Mesendoderm (in vitro differentiated cells): ENCODE results near the gene STAT3.

Experiments used
- DNase-seq: peaks from one replicate; pipeline ENCODE4 v3.0.0; 2013
- H2AK5ac ChIP-seq: 2 replicates; pipeline ENCODE4 v1.6.1; 2013; ENCODE audit warnings: low read length, inconsistent platforms
- H2BK120ac ChIP-seq: 2 replicates; pipeline ENCODE4 v1.6.1; 2013; ENCODE audit warnings: low read depth, mild to moderate bottlenecking, low read length, moderate library complexity, mixed read lengths
- H2BK15ac ChIP-seq: replicated peaks from 2 replicates; pipeline ENCODE4 v1.6.1; 2013; ENCODE audit warnings: low read depth, mild to moderate bottlenecking, moderate library complexity
- H2BK5ac ChIP-seq: 2 replicates; pipeline ENCODE4 v1.6.1; 2013; ENCODE audit warnings: low read length, inconsistent platforms
- H3K18ac ChIP-seq: 2 replicates; pipeline ENCODE4 v1.6.1; 2013; ENCODE audit warnings: mild to moderate bottlenecking, low read length, mixed read lengths
- H3K23ac ChIP-seq: one replicate; pipeline ENCODE4 v1.6.1; 2013; ENCODE audit warnings: low read length
- H3K27ac ChIP-seq: 2 replicates; pipeline ENCODE4 v1.5.1; 2013; ENCODE audit warnings: low read depth, mild to moderate bottlenecking, inconsistent platforms, low read length, moderate library complexity
- H3K27me3 ChIP-seq: 2 replicates; pipeline ENCODE4 v1.6.1; 2013; ENCODE audit warnings: low read length, control low read depth, mild to moderate bottlenecking, inconsistent platforms; ENCODE audit not compliant: insufficient read depth, poor library complexity
- H3K36me3 ChIP-seq: 2 replicates; pipeline ENCODE4 v1.6.1; 2013; ENCODE audit warnings: low read length, inconsistent platforms; ENCODE audit not compliant: control insufficient read depth, insufficient read depth
- H3K4ac ChIP-seq: one replicate; pipeline ENCODE4 v1.6.1; 2013; ENCODE audit warnings: low read depth, mild to moderate bottlenecking, low read length, moderate library complexity
- H3K4me1 ChIP-seq: 2 replicates; pipeline ENCODE4 v1.6.1; 2013; ENCODE audit warnings: low read depth, low read length, inconsistent platforms; ENCODE audit not compliant: control insufficient read depth
- H3K4me2 ChIP-seq: 2 replicates; pipeline ENCODE4 v1.6.1; 2013; ENCODE audit warnings: low read length
- H3K4me3 ChIP-seq: 2 replicates; pipeline ENCODE4 v1.5.1; 2013; ENCODE audit warnings: mild to moderate bottlenecking, low read length
- H3K56ac ChIP-seq: one replicate; pipeline ENCODE4 v1.6.1; 2013; ENCODE audit warnings: low read length
- H3K79me1 ChIP-seq: 2 replicates; pipeline ENCODE4 v1.6.1; 2013; ENCODE audit warnings: low read length, inconsistent platforms
- H3K79me2 ChIP-seq: 2 replicates; pipeline ENCODE4 v1.6.1; 2013; ENCODE audit warnings: mild to moderate bottlenecking, low read length; ENCODE audit not compliant: control insufficient read depth, insufficient read depth
- H3K9ac ChIP-seq: 2 replicates; pipeline ENCODE4 v1.6.1; 2013; ENCODE audit warnings: low read length, inconsistent platforms
- H4K5ac ChIP-seq: one replicate; pipeline ENCODE4 v1.6.1; 2013; ENCODE audit warnings: low read length
- H4K8ac ChIP-seq: one replicate; pipeline ENCODE4 v1.6.1; 2013; ENCODE audit warnings: low read depth, mild to moderate bottlenecking, control low read depth, low read length, moderate library complexity
- WGBS: extraction: QIAGEN DNeasy Blood & Tissue Kit; methylation state at CpG from one replicate; pipeline ENCODE4 v1.1.7; 2013; ENCODE audit warnings: low lambda C conversion rate, missing lambda C conversion rate; ENCODE audit not compliant: insufficient coverage; ENCODE audit errors: extremely low coverage; 5-methylcytosine and 5-hydroxymethylcytosine counted together

STAT3 gene

GRCh38 chr17:42294469-42295398 lies 93.5 kb downstream of the STAT3 start:
- H4K8ac ChIP-seq, result no peak overlapping the region
- no CpG with 5 or more reads among the region's 12 CpGs for WGBS
- H3K9ac ChIP-seq, result no peak overlapping the region
- no peak overlapping the region for H2BK120ac ChIP-seq
- H3K4ac ChIP-seq, result no peak overlapping the region
- no peaks in the 10 kb centered on the region for H3K27me3 ChIP-seq
- H2BK15ac ChIP-seq, result no peak overlapping the region
- H3K4me2 ChIP-seq, result no peak overlapping the region
- H4K5ac ChIP-seq, result no peak overlapping the region
- no peaks in the 10 kb centered on the region for H3K4me1 ChIP-seq
- no peaks in the 10 kb centered on the region for H3K79me1 ChIP-seq
- no peak overlapping the region for H3K56ac ChIP-seq
- no peak overlapping the region for H3K27ac ChIP-seq
- no peak overlapping the region for H3K23ac ChIP-seq
- no peak for DNase-seq
- H3K79me2 ChIP-seq, result no peaks in the 10 kb centered on the region
- H3K4me3 ChIP-seq, result no peak overlapping the region
- no peak overlapping the region for H3K18ac ChIP-seq
- no peak overlapping the region for H2BK5ac ChIP-seq
- no peak overlapping the region for H2AK5ac ChIP-seq
- no peaks in the 10 kb centered on the region for H3K36me3 ChIP-seq

- Histone ChIP-seq H3K27me3 (peaks cover 3% of the 10 kb centered on the region), H2BK5ac (no peak overlapping the region), H2BK120ac (no peak overlapping the region), H2BK15ac (no peak overlapping the region), H4K8ac (no peak overlapping the region), H3K36me3 (no peaks in the 10 kb centered on the region), H3K56ac (no peak overlapping the region), H3K9ac (no peak overlapping the region), H4K5ac (no peak overlapping the region), H3K4me2 (no peak overlapping the region), H2AK5ac (no peak overlapping the region), H3K4me1 (no peaks in the 10 kb centered on the region), H3K4me3 (no peak overlapping the region), H3K27ac (no peak overlapping the region), H3K79me1 (no peaks in the 10 kb centered on the region), H3K18ac (no peak overlapping the region), H3K79me2 (no peaks in the 10 kb centered on the region), H3K23ac (no peak overlapping the region), H3K4ac (no peak overlapping the region)
- no peak for DNase-seq
- no CpG with 5 or more reads among the region's 11 CpGs for WGBS
Measured at GRCh38 chr17:42291129-42291528, 97.1 kb downstream of the STAT3 start.

GRCh38 chr17:42290577-42290976 lies 97.7 kb downstream of the STAT3 start:
- H4K8ac ChIP-seq, result no peak overlapping the region
- H3K27me3 ChIP-seq, result peaks cover 3% of the 10 kb centered on the region
- H3K4me1 ChIP-seq, result no peaks in the 10 kb centered on the region
- DNase-seq, result no peak
- no peak overlapping the region for H4K5ac ChIP-seq
- no CpG with 5 or more reads among the region's 5 CpGs for WGBS
- H2BK15ac ChIP-seq, result no peak overlapping the region
- H2BK5ac ChIP-seq, result no peak overlapping the region
- H3K56ac ChIP-seq, result no peak overlapping the region
- H3K4me3 ChIP-seq, result no peak overlapping the region
- H3K79me1 ChIP-seq, result no peaks in the 10 kb centered on the region
- H3K9ac ChIP-seq, result no peak overlapping the region
- H3K4ac ChIP-seq, result no peak overlapping the region
- H3K36me3 ChIP-seq, result no peaks in the 10 kb centered on the region
- no peaks in the 10 kb centered on the region for H3K79me2 ChIP-seq
- H3K18ac ChIP-seq, result no peak overlapping the region
- no peak overlapping the region for H3K23ac ChIP-seq
- no peak overlapping the region for H2AK5ac ChIP-seq
- H2BK120ac ChIP-seq, result no peak overlapping the region
- H3K27ac ChIP-seq, result no peak overlapping the region
- no peak overlapping the region for H3K4me2 ChIP-seq

GRCh38 chr17:42289611-42290181 lies 98.5 kb downstream of the STAT3 start:
- Histone ChIP-seq H3K9ac (no peak overlapping the region), H2BK15ac (no peak overlapping the region), H3K79me2 (no peaks in the 10 kb centered on the region), H2AK5ac (no peak overlapping the region), H4K5ac (no peak overlapping the region), H3K23ac (no peak overlapping the region), H3K36me3 (no peaks in the 10 kb centered on the region), H3K27ac (no peak overlapping the region), H4K8ac (no peak overlapping the region), H3K56ac (no peak overlapping the region), H3K18ac (no peak overlapping the region), H3K79me1 (no peaks in the 10 kb centered on the region), H2BK120ac (no peak overlapping the region), H3K27me3 (peaks cover 3% of the 10 kb centered on the region), H3K4me1 (no peaks in the 10 kb centered on the region), H3K4ac (no peak overlapping the region), H3K4me2 (no peak overlapping the region), H3K4me3 (no peak overlapping the region), H2BK5ac (no peak overlapping the region)
- WGBS, result no CpG with 5 or more reads among the region's 9 CpGs
- no peak for DNase-seq

GRCh38 chr17:42288803-42289610 lies 99.2 kb downstream of the STAT3 start:
- WGBS, result no CpG with 5 or more reads among the region's 44 CpGs
- Histone ChIP-seq H3K9ac (no peak overlapping the region), H2BK120ac (no peak overlapping the region), H3K79me1 (no peaks in the 10 kb centered on the region), H3K4ac (no peak overlapping the region), H3K23ac (peak overlapping the region; percentile 89), H3K4me3 (no peak overlapping the region), H3K4me1 (no peaks in the 10 kb centered on the region), H2BK5ac (no peak overlapping the region), H3K56ac (peak overlapping the region; percentile 78), H3K79me2 (no peaks in the 10 kb centered on the region), H2AK5ac (no peak overlapping the region), H3K18ac (no peak overlapping the region), H3K36me3 (no peaks in the 10 kb centered on the region), H2BK15ac (no peak overlapping the region), H3K27me3 (peaks cover 3% of the 10 kb centered on the region), H3K27ac (no peak overlapping the region), H4K5ac (no peak overlapping the region), H4K8ac (no peak overlapping the region), H3K4me2 (peak overlapping the region; percentile 36)
- DNase-seq, result no peak
